H9 (cell line): ENCODE measurements around the gene CCDC174. TPM values are rescaled to one million over a fixed set of nuclear protein-coding genes. Genes with fewer than 3 reads are reported as not detected.

Experiments used
- DNase-seq: peaks from one replicate; pipeline ENCODE4 v3.0.0-alpha.2; 2017
- H2AFZ ChIP-seq: one replicate; pipeline ENCODE4 v1.6.1; 2013; ENCODE audit warnings: mild to moderate bottlenecking, low read length, control low read depth, moderate library complexity
- H2AK5ac ChIP-seq: 2 replicates; pipeline ENCODE4 v1.6.1; 2013; ENCODE audit warnings: low read length, control low read depth, mixed read lengths; ENCODE audit not compliant: insufficient read length
- H2BK120ac ChIP-seq: one replicate; pipeline ENCODE4 v1.6.1; 2013; ENCODE audit warnings: low read depth, mild to moderate bottlenecking, low read length, control low read depth, inconsistent platforms; ENCODE audit not compliant: poor library complexity, severe bottlenecking
- H2BK12ac ChIP-seq: 2 replicates; pipeline ENCODE4 v1.6.1; 2013; ENCODE audit warnings: low read length, control low read depth, mixed read lengths, low read depth; ENCODE audit not compliant: insufficient read length
- H2BK15ac ChIP-seq: 2 replicates; pipeline ENCODE4 v1.6.1; 2013; ENCODE audit warnings: low read depth, low read length, control low read depth
- H2BK20ac ChIP-seq: one replicate; pipeline ENCODE4 v1.6.1; 2013; ENCODE audit warnings: low read depth, mild to moderate bottlenecking, low read length, control low read depth, inconsistent platforms; ENCODE audit not compliant: poor library complexity, severe bottlenecking
- H2BK5ac ChIP-seq: 2 replicates; pipeline ENCODE4 v1.6.1; 2013; ENCODE audit warnings: low read length, control low read depth, mixed read lengths; ENCODE audit not compliant: insufficient read length
- H3K14ac ChIP-seq: 2 replicates; pipeline ENCODE4 v1.6.1; 2013; ENCODE audit warnings: low read length, control low read depth; ENCODE audit not compliant: insufficient read depth
- H3K18ac ChIP-seq: 2 replicates; pipeline ENCODE4 v1.6.1; 2013; ENCODE audit warnings: low read depth, mild to moderate bottlenecking, mixed read lengths, low read length, control low read depth; ENCODE audit not compliant: insufficient read length
- H3K23ac ChIP-seq: 2 replicates; pipeline ENCODE4 v1.6.1; 2013; ENCODE audit warnings: low read length, control low read depth, mixed read lengths, low read depth; ENCODE audit not compliant: insufficient read length
- H3K23me2 ChIP-seq: 2 replicates; pipeline ENCODE4 v1.6.1; 2013; ENCODE audit warnings: low read depth, mild to moderate bottlenecking, mixed read lengths, low read length, control low read depth; ENCODE audit not compliant: insufficient read length, poor library complexity, severe bottlenecking
- H3K27ac ChIP-seq: 2 replicates; pipeline ENCODE4 v1.5.1; 2013; ENCODE audit warnings: low read length, control low read depth, mixed read lengths, low read depth; ENCODE audit not compliant: insufficient read length
- H3K27me3 ChIP-seq: 2 replicates; pipeline ENCODE4 v1.6.1; 2013; ENCODE audit warnings: low read length, control low read depth, inconsistent platforms; ENCODE audit not compliant: insufficient read depth
- H3K4ac ChIP-seq: 2 replicates; pipeline ENCODE4 v1.6.1; 2013; ENCODE audit warnings: low read depth, mild to moderate bottlenecking, control low read depth, inconsistent platforms, low read length, moderate library complexity
- H3K4me1 ChIP-seq: 2 replicates; pipeline ENCODE4 v1.6.1; 2013; ENCODE audit warnings: low read length, control low read depth, inconsistent platforms; ENCODE audit not compliant: insufficient read depth
- H3K4me2 ChIP-seq: 2 replicates; pipeline ENCODE4 v1.6.1; 2013; ENCODE audit warnings: low read length, control low read depth, mixed read lengths; ENCODE audit not compliant: insufficient read length, insufficient read depth
- H3K56ac ChIP-seq: 2 replicates; pipeline ENCODE4 v1.6.1; 2013; ENCODE audit warnings: low read depth, mild to moderate bottlenecking, mixed read lengths, low read length, control low read depth; ENCODE audit not compliant: insufficient read length
- H3K79me1 ChIP-seq: 2 replicates; pipeline ENCODE4 v1.6.1; 2013; ENCODE audit warnings: low read depth, mild to moderate bottlenecking, moderate library complexity, low read length, control low read depth, inconsistent platforms; ENCODE audit not compliant: insufficient read depth, poor library complexity, severe bottlenecking
- H3K79me2 ChIP-seq: 2 replicates; pipeline ENCODE4 v1.6.1; 2013; ENCODE audit warnings: low read length, control low read depth, inconsistent platforms; ENCODE audit not compliant: insufficient read depth
- H3K9ac ChIP-seq: 2 replicates; pipeline ENCODE4 v1.6.1; 2013; ENCODE audit warnings: low read length, control low read depth, mixed read lengths; ENCODE audit not compliant: insufficient read length; ENCODE audit errors: extremely low read depth
- H3K9me3 ChIP-seq: one replicate; pipeline ENCODE4 v1.6.1; 2013; ENCODE audit warnings: low read depth, low read length, inconsistent platforms; ENCODE audit not compliant: control insufficient read depth
- H3T11ph ChIP-seq: one replicate; pipeline ENCODE4 v1.6.1; 2013; ENCODE audit warnings: mild to moderate bottlenecking, low read length, control low read depth, inconsistent platforms
- H4K20me1 ChIP-seq: one replicate; pipeline ENCODE4 v1.6.1; 2013; ENCODE audit not compliant: control insufficient read depth, insufficient read length, insufficient read depth
- H4K5ac ChIP-seq: 2 replicates; pipeline ENCODE4 v1.6.1; 2013; ENCODE audit warnings: low read depth, mild to moderate bottlenecking, mixed read lengths, low read length, control low read depth; ENCODE audit not compliant: insufficient read length
- H4K8ac ChIP-seq: replicated peaks from 2 replicates; pipeline ENCODE4 v1.6.1; 2013; ENCODE audit warnings: low read length, control low read depth, mixed read lengths, low read depth; ENCODE audit not compliant: insufficient read length
- H4K91ac ChIP-seq: 2 replicates; pipeline ENCODE4 v1.6.1; 2013; ENCODE audit warnings: low read depth, mild to moderate bottlenecking, moderate library complexity, mixed read lengths, low read length, control low read depth; ENCODE audit not compliant: insufficient read length
- H3K27ac Mint-ChIP-seq, 3 experiments: 2 replicates in 2 of 3; 3 replicates in 1 of 3; pipeline ENCODE4 v1.8.0; 2020 to 2021; ENCODE audit warnings: mixed read lengths in 3 of 3, mild to moderate bottlenecking in 1 of 3, moderate library complexity in 1 of 3
- H3K27me3 Mint-ChIP-seq: 2 replicates; pipeline ENCODE4 v1.8.0; 2021; ENCODE audit warnings: low read depth, mild to moderate bottlenecking, moderate library complexity, mixed read lengths
- H3K36me3 Mint-ChIP-seq, 3 experiments: 2 replicates in 2 of 3; 3 replicates in 1 of 3; pipeline ENCODE4 v1.8.0; 2020 to 2021; ENCODE audit warnings: low read depth in 3 of 3, mixed read lengths in 3 of 3; ENCODE audit not compliant: insufficient read depth in 1 of 3
- H3K4me1 Mint-ChIP-seq, 2 experiments: 2 replicates each; pipeline ENCODE4 v1.8.0; 2020; ENCODE audit warnings: mixed read lengths in 2 of 2
- H3K4me3 Mint-ChIP-seq, 2 experiments: 2 replicates in 1 of 2; 3 replicates in 1 of 2; pipeline ENCODE4 v1.8.0; 2020 to 2021; ENCODE audit warnings: mild to moderate bottlenecking in 2 of 2, mixed read lengths in 2 of 2, moderate library complexity in 1 of 2
- H3K9me3 Mint-ChIP-seq, 2 experiments: 2 replicates in 1 of 2; 3 replicates in 1 of 2; pipeline ENCODE4 v1.8.0; 2020; ENCODE audit warnings: mild to moderate bottlenecking in 2 of 2, mixed read lengths in 2 of 2, moderate library complexity in 1 of 2
- WGBS: extraction: QIAGEN DNeasy Blood & Tissue Kit; methylation state at CpG from one replicate; pipeline ENCODE4 v1.1.7; 2013; ENCODE audit warnings: missing lambda C conversion rate, low lambda C conversion rate, mixed read lengths; ENCODE audit not compliant: insufficient read length; ENCODE audit errors: extremely low coverage; 5-methylcytosine and 5-hydroxymethylcytosine counted together
- total RNA-seq: library from RNA; stranded (reverse); gene quantifications from 2 replicates; pipeline ENCODE4 v1.2.1, GENCODE V29; 2021
- TF ChIP-seq, protein P1 (sequence below): fragments of 200-600 bp; sonication (generic); conservative IDR thresholded peaks from 3 replicates; pipeline ENCODE4 v1.8.0; 2021; ENCODE audit warnings: antibody characterized with exemption, mild to moderate bottlenecking

Gene CCDC174
- total RNA-seq, 1 experiment from 2014 or later: 15.2 TPM

DNA sequence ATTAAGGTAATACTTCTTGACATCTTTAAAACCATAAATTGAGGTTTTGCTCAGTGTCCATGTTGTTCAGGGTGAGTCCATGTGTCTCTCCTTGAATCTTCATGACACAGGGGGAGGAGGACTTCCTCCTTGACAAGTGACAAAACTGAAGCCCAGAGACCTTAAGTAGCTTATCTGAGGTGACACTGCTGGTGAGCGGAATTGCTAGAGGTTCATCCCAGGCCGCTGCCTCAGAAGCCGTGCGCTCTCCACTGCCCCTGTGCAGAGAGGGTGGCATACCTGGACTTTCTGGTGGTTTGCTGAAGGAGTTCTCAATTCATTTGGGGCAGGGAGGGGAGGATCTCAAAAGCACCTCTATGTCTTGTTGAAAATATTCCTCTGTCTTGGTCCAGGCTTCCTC lies 23.2 kb upstream of the CCDC174 start:
- Histone ChIP-seq H3K4me2 (no peak overlapping the region), H4K8ac (no peak overlapping the region), H3K23me2 (no peaks in the 10 kb centered on the region), H2BK12ac (no peak overlapping the region), H2AK5ac (no peak overlapping the region), H3K4me1 (no peaks in the 10 kb centered on the region; the same call in 1 of the 2 replicates), H3K4ac (no peak overlapping the region), H3T11ph (no peak overlapping the region), H4K20me1 (no peaks in the 10 kb centered on the region), H2BK5ac (no peak overlapping the region), H2BK20ac (no peak overlapping the region), H4K5ac (no peak overlapping the region), H3K14ac (no peak overlapping the region), H3K79me1 (no peaks in the 10 kb centered on the region), H3K18ac (no peak overlapping the region), H2BK120ac (no peak overlapping the region), H3K79me2 (no peaks in the 10 kb centered on the region), H3K27ac (no peak overlapping the region), H3K9me3 (no peaks in the 10 kb centered on the region), H2AFZ (no peak overlapping the region), H3K27me3 (no peaks in the 10 kb centered on the region), H3K23ac (no peak overlapping the region), H2BK15ac (no peak overlapping the region), H4K91ac (no peak overlapping the region), H3K56ac (no peak overlapping the region), H3K9ac (no peak overlapping the region)
- Mint-ChIP-seq H3K36me3 (no peaks in the 10 kb centered on the region; a peak in 1 of 7 replicates), H3K4me1 (peaks cover 21 to 26% of the 10 kb centered on the region in 2 experiments), H3K4me3 (no peak overlapping the region), H3K27me3 (peaks cover 10% of the 10 kb centered on the region), H3K27ac (peak overlapping the region in 1 of 3 experiments; percentile 95; a peak in 1 of 7 replicates), H3K9me3 (no peaks in the 10 kb centered on the region)
- TF ChIP-seq, protein P1, sequence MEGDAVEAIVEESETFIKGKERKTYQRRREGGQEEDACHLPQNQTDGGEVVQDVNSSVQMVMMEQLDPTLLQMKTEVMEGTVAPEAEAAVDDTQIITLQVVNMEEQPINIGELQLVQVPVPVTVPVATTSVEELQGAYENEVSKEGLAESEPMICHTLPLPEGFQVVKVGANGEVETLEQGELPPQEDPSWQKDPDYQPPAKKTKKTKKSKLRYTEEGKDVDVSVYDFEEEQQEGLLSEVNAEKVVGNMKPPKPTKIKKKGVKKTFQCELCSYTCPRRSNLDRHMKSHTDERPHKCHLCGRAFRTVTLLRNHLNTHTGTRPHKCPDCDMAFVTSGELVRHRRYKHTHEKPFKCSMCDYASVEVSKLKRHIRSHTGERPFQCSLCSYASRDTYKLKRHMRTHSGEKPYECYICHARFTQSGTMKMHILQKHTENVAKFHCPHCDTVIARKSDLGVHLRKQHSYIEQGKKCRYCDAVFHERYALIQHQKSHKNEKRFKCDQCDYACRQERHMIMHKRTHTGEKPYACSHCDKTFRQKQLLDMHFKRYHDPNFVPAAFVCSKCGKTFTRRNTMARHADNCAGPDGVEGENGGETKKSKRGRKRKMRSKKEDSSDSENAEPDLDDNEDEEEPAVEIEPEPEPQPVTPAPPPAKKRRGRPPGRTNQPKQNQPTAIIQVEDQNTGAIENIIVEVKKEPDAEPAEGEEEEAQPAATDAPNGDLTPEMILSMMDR: no peak
- WGBS: no CpG with 5 or more reads among the region's 4 CpGs
- no peak for DNase-seq
